Smooth muscle cell (in vitro differentiated cells): ENCODE measurements around the gene PTPA. TPM values are rescaled to one million over a fixed set of nuclear protein-coding genes. Genes with fewer than 3 reads are reported as not detected.
"Not testable (repeated sequence)": the region's sequence is repeated elsewhere in the genome, so short reads cannot be mapped to it uniquely, and the experiment has no call there.

Source experiments
- DNase-seq: peaks from one replicate; lab custom pipeline; 2025; ENCODE audit not compliant: unreplicated experiment; lab: John Stamatoyannopoulos, UW
- H2AFZ ChIP-seq: fragments of 200-600 bp; sonication (generic); 2 replicates; pipeline ENCODE4 v1.6.0; 2016; ENCODE audit warnings: antibody characterized with exemption, low read depth, mild to moderate bottlenecking
- H3F3A ChIP-seq: fragments of 200-600 bp; sonication (generic); 2 replicates; pipeline ENCODE4 v1.6.0; 2017; ENCODE audit warnings: antibody characterized with exemption, low read depth
- H3K27ac ChIP-seq: fragments of 200-600 bp; sonication (generic); 2 replicates; pipeline ENCODE4 v1.5.1; 2016; ENCODE audit warnings: low read depth, mild to moderate bottlenecking
- H3K27me3 ChIP-seq: fragments of 200-600 bp; sonication (generic); 2 replicates; pipeline ENCODE4 v1.6.1; 2016; ENCODE audit warnings: low read depth, mild to moderate bottlenecking
- H3K36me3 ChIP-seq: fragments of 200-600 bp; sonication (generic); 2 replicates; pipeline ENCODE4 v1.5.1; 2016; ENCODE audit warnings: low read depth
- H3K4me1 ChIP-seq: fragments of 200-600 bp; sonication (generic); 2 replicates; pipeline ENCODE4 v1.5.1; 2016; ENCODE audit warnings: low read depth
- H3K4me2 ChIP-seq: fragments of 200-600 bp; sonication (generic); 2 replicates; pipeline ENCODE4 v1.6.0; 2016; ENCODE audit warnings: mild to moderate bottlenecking
- H3K4me3 ChIP-seq: fragments of 200-600 bp; sonication (generic); 2 replicates; pipeline ENCODE4 v1.5.1; 2016; ENCODE audit warnings: mild to moderate bottlenecking
- H3K79me2 ChIP-seq: fragments of 200-600 bp; sonication (generic); 2 replicates; pipeline ENCODE4 v1.6.0; 2016; ENCODE audit warnings: low read depth, mild to moderate bottlenecking
- H3K9ac ChIP-seq: fragments of 200-600 bp; sonication (generic); 2 replicates; pipeline ENCODE4 v1.6.0; 2016; ENCODE audit warnings: low read depth
- H3K9me3 ChIP-seq: fragments of 200-600 bp; sonication (generic); replicated peaks from 2 replicates; pipeline ENCODE4 v1.5.1; 2016; ENCODE audit warnings: low read depth
- H4K20me1 ChIP-seq: fragments of 200-600 bp; sonication (generic); 2 replicates; pipeline ENCODE4 v1.6.0; 2016; ENCODE audit warnings: low read depth
- WGBS: methylation state at CpG from one replicate; pipeline ENCODE4 v1.1.7; 2016; ENCODE audit warnings: low lambda C conversion rate; 5-methylcytosine and 5-hydroxymethylcytosine counted together
- polyA plus RNA-seq: library from polyadenylated mRNA; unstranded; fragments of >200 nt; fragmentation: Nextera tagmentation; extraction: Ambion mirVana; gene quantifications from 2 replicates; pipeline ENCODE4 v1.2.1, GENCODE V29; 2016
- total RNA-seq: library from RNA; depleted of rRNA; stranded (reverse); fragments of >200 nt; gene quantifications from 2 replicates; pipeline ENCODE4 v1.2.3, GENCODE V29; 2014
- TF ChIP-seq, protein P1 (sequence below): fragments of 200-600 bp; sonication (generic); IDR thresholded peaks from 2 replicates; pipeline ENCODE4 v1.5.1; 2017; ENCODE audit warnings: borderline replicate concordance, mild to moderate bottlenecking, antibody characterized with exemption; ENCODE audit not compliant: insufficient read depth, poor library complexity, severe bottlenecking

PTPA gene
- total and polyA plus RNA-seq, 2 experiments from 2014 or later = 88.7 to 119 TPM

DNA sequence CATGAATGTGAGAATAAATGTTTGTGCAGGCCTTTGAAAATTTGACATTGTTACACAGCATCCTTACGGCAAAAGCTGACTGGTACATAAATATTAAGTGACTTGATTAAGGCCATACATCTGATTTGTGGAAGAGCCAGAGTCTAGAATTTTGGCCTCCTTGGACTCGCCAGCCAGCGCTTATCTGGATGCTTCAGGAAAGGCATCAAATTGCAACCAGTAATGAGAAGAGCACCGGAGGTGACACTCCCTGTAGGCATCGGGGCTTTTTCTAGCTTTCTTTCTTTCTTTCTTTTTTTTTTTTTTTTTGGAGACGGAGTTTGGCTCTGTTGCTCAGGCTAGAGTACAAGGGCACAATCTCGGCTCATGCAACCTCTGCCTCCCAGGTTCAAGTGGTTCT, 80.0 kb downstream of the PTPA start:
- no peaks in the 10 kb centered on the region for H3F3A ChIP-seq
- TF ChIP-seq, protein P1, sequence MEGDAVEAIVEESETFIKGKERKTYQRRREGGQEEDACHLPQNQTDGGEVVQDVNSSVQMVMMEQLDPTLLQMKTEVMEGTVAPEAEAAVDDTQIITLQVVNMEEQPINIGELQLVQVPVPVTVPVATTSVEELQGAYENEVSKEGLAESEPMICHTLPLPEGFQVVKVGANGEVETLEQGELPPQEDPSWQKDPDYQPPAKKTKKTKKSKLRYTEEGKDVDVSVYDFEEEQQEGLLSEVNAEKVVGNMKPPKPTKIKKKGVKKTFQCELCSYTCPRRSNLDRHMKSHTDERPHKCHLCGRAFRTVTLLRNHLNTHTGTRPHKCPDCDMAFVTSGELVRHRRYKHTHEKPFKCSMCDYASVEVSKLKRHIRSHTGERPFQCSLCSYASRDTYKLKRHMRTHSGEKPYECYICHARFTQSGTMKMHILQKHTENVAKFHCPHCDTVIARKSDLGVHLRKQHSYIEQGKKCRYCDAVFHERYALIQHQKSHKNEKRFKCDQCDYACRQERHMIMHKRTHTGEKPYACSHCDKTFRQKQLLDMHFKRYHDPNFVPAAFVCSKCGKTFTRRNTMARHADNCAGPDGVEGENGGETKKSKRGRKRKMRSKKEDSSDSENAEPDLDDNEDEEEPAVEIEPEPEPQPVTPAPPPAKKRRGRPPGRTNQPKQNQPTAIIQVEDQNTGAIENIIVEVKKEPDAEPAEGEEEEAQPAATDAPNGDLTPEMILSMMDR = no peak
- no peak overlapping the region for H2AFZ ChIP-seq
- H3K4me2 ChIP-seq = no peak overlapping the region
- H3K27ac ChIP-seq = no peak overlapping the region
- no peaks in the 10 kb centered on the region for H4K20me1 ChIP-seq
- H3K27me3 ChIP-seq = no peaks in the 10 kb centered on the region
- H3K9me3 ChIP-seq = no peaks in the 10 kb centered on the region
- H3K4me1 ChIP-seq = no peaks in the 10 kb centered on the region
- H3K36me3 ChIP-seq = no peaks in the 10 kb centered on the region
- H3K9ac ChIP-seq = no peak overlapping the region
- WGBS = 96% methylated on average over 7 of the region's 7 CpGs
- no peak overlapping the region for H3K4me3 ChIP-seq
- no peak for DNase-seq
- H3K79me2 ChIP-seq = no peaks in the 10 kb centered on the region

DNA sequence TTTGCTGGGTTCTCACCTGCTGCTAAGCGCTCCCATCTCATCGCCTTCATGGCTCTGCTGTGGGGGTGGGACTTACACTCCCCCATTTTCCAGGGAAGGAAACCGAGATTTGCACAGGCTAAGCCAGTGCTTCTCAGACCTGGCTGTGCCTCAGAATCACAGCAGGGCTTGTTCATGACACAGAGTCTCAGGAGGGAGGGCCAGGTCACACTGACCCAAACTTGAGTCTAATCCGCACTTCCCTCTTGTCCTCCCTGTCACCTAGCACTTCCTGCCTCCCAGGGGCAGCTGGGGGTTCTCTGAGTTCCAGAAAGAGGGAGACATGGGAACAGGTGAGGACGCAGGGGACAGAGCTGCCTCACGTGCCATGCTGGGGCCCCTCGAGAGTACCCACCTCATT, 82.4 kb downstream of the PTPA start:
- H3F3A ChIP-seq = peaks cover 3% of the 10 kb centered on the region
- no peaks in the 10 kb centered on the region for H4K20me1 ChIP-seq
- no peaks in the 10 kb centered on the region for H3K9me3 ChIP-seq
- DNase-seq = no peak
- no peak overlapping the region for H3K4me2 ChIP-seq
- 84% methylated on average over 7 of the region's 7 CpGs for WGBS
- TF ChIP-seq, protein P1 = no peak
- H3K27me3 ChIP-seq = no peaks in the 10 kb centered on the region
- no peaks in the 10 kb centered on the region for H3K36me3 ChIP-seq
- no peaks in the 10 kb centered on the region for H3K79me2 ChIP-seq
- H3K4me1 ChIP-seq = peaks cover 5% of the 10 kb centered on the region
- no peak overlapping the region for H3K4me3 ChIP-seq
- no peak overlapping the region for H2AFZ ChIP-seq
- no peak overlapping the region for H3K9ac ChIP-seq
- H3K27ac ChIP-seq = no peak overlapping the region

DNA sequence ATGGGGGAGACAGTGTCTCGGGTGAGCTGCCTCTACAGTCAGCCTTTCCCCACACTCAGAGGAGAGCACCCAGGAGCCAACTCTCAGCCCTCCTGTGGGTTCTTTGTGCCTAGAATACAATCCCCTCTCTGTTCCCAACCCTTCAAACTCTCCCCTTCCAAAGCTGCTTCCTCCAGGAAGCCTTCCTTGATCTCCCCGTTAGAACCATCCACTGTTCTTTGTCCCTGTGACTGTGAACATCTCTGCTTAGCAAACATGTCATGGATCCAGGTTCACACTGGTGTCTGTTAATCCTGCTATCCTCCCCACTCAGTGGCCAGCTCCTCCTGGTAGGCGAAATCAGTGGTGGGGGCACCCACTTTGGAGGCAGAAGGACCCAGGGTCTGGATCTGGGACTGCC, 83.0 kb downstream of the PTPA start:
- Histone ChIP-seq H3K9ac (no peak overlapping the region), H3K79me2 (no peaks in the 10 kb centered on the region), H3K36me3 (no peaks in the 10 kb centered on the region), H2AFZ (no peak overlapping the region), H3K27ac (no peak overlapping the region), H3K27me3 (no peaks in the 10 kb centered on the region), H3K4me2 (no peak overlapping the region), H4K20me1 (no peaks in the 10 kb centered on the region), H3K4me3 (no peak overlapping the region), H3K4me1 (peaks cover 6% of the 10 kb centered on the region), H3K9me3 (no peaks in the 10 kb centered on the region), H3F3A (peaks cover 3% of the 10 kb centered on the region)
- TF ChIP-seq, protein P1 = no peak
- 88% methylated on average over 3 of the region's 3 CpGs for WGBS
- no peak for DNase-seq

DNA sequence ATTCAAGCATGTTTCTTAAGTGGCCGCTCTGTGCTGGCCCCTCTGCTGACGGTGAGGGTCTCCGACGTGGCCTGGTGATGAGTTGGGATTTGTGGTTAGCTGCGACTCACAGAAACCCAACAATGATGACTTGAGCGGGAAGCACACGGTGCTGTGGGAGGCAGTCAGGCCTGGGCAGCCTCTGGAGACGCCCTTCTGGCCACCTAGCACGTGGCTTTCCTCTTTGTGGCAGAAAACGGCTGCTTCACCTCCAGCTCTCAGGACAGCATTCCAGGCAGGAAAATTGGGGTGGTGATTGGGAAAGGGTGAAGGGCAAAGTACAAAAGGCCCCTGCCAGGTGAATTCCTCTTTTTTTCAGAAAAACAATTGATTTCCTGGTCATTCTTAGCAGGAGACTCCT, 84.4 kb downstream of the PTPA start:
- H3K9ac ChIP-seq = no peak overlapping the region
- H3K4me3 ChIP-seq = no peak overlapping the region
- no peak for DNase-seq
- H3F3A ChIP-seq = peaks cover 3% of the 10 kb centered on the region
- no peak overlapping the region for H3K4me2 ChIP-seq
- no peak overlapping the region for H2AFZ ChIP-seq
- no peak overlapping the region for H3K27ac ChIP-seq
- no peaks in the 10 kb centered on the region for H3K36me3 ChIP-seq
- TF ChIP-seq, protein P1 = no peak
- H3K9me3 ChIP-seq = no peaks in the 10 kb centered on the region
- H4K20me1 ChIP-seq = no peaks in the 10 kb centered on the region
- 53% methylated on average over 10 of the region's 10 CpGs for WGBS
- peaks cover 6% of the 10 kb centered on the region for H3K4me1 ChIP-seq
- no peaks in the 10 kb centered on the region for H3K27me3 ChIP-seq
- H3K79me2 ChIP-seq = no peaks in the 10 kb centered on the region

DNA sequence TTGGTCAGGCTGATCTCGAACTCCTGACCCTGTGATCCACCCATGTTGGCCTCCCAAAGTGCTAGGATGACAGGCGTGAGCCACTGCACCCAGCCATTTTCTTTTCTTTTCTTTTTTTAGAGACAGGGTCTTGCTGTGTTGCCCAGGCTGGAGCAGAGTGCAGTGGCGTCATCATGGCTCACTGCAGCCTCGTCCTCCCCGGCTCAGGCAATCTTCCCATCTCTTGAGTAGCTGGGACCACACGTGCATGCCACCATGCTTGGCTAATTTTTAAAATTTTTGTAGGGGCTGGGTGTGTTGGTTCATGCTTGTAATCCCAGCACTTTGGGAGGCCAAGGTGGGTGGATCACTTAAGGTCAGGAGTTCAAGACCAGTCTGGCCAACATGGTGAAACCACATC, 85.8 kb downstream of the PTPA start:
- H3F3A ChIP-seq = not testable (repeated sequence)
- WGBS = 93% methylated on average over 6 of the region's 6 CpGs

More for the DNA sequence above, 85.8 kb downstream of the PTPA start:
- H3K27me3 ChIP-seq, H3K4me1 ChIP-seq, H4K20me1 ChIP-seq, DNase-seq, H3K36me3 ChIP-seq, H2AFZ ChIP-seq, H3K4me3 ChIP-seq, H3K79me2 ChIP-seq, H3K27ac ChIP-seq, H3K4me2 ChIP-seq, H3K9ac ChIP-seq, H3K9me3 ChIP-seq: not testable (repeated sequence)
